Astrocyte of the cerebellum (primary cell): ENCODE results near the gene ALDH1L2.

ENCODE experiments used
- DNase-seq: peaks from one replicate; pipeline ENCODE4 v3.0.0-alpha.2; 2011; ENCODE audit warnings: low read depth
- H3K4me3 ChIP-seq: 2 replicates; pipeline ENCODE4 v1.5.1; 2011; ENCODE audit warnings: mild to moderate bottlenecking, low read depth, low read length, moderate library complexity
- in situ Hi-C: cut with HindIII; loops from 2 replicates; pipeline ENCODE4 v1.10.0; 2017; ENCODE audit warnings: low sequenced_read_pairs
- TF ChIP-seq, protein P1 (sequence below): IDR thresholded peaks from 2 replicates; pipeline ENCODE4 v1.5.1; 2012; ENCODE audit warnings: low read length, low read depth, moderate library complexity, mild to moderate bottlenecking; ENCODE audit errors: missing control alignments

ALDH1L2 gene

DNA sequence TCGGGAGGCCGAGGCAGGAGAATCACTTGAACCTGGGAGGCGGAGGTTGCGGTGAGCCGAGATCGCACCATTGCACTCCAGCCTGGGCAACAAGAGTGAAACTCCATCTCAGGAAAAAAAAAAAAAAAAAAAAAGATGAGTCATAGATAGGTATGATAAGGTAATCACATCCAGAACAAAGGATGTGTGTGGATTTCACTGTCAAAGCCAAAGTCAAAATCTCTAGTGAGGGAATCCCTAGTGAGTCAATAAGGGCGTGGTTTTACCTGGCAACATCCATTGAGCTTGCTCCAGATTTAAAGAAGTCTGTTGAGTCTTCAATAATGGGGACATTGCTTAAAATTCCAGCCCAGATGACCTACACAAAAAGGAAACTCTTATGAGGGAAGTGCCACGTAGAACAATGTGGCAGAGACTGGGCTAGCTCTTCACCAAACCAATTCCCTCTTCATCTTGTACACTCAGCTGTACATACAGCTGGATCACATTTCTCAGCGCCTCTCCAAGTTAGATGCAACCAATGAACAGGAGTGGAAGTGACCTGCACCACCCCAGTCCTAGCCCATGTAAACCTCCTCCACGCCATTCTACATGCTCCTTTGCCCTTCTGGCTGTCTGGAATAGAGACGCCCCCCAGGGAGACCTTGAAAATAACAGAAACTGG, 23.4 kb downstream of the ALDH1L2 start:
- TF ChIP-seq, protein P1, sequence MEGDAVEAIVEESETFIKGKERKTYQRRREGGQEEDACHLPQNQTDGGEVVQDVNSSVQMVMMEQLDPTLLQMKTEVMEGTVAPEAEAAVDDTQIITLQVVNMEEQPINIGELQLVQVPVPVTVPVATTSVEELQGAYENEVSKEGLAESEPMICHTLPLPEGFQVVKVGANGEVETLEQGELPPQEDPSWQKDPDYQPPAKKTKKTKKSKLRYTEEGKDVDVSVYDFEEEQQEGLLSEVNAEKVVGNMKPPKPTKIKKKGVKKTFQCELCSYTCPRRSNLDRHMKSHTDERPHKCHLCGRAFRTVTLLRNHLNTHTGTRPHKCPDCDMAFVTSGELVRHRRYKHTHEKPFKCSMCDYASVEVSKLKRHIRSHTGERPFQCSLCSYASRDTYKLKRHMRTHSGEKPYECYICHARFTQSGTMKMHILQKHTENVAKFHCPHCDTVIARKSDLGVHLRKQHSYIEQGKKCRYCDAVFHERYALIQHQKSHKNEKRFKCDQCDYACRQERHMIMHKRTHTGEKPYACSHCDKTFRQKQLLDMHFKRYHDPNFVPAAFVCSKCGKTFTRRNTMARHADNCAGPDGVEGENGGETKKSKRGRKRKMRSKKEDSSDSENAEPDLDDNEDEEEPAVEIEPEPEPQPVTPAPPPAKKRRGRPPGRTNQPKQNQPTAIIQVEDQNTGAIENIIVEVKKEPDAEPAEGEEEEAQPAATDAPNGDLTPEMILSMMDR: no peak
- DNase-seq: no peak
- H3K4me3 ChIP-seq: no peak overlapping the region
- in situ Hi-C loops: no loop called here

DNA sequence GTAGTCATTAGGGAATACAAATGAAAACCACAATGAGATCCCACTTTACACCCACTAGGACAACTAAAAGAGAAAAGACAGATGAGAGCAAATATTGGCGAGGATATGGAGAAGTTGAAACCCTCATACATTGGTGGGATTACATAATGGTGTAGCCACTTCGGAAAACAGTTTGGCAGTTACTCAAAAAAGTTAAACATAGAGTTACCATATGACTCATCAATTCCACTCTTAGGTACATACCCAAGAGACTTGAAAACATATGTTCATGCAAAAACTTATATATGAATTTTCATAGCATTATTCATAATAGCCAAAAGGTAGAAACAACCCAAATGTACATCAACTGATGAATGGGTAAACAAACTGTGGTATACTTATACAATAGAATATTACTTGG, 27.1 kb downstream of the ALDH1L2 start:
- in situ Hi-C loops: no loop called here
- no peak overlapping the region for H3K4me3 ChIP-seq
- no peak for DNase-seq
- TF ChIP-seq, protein P1: no peak

DNA sequence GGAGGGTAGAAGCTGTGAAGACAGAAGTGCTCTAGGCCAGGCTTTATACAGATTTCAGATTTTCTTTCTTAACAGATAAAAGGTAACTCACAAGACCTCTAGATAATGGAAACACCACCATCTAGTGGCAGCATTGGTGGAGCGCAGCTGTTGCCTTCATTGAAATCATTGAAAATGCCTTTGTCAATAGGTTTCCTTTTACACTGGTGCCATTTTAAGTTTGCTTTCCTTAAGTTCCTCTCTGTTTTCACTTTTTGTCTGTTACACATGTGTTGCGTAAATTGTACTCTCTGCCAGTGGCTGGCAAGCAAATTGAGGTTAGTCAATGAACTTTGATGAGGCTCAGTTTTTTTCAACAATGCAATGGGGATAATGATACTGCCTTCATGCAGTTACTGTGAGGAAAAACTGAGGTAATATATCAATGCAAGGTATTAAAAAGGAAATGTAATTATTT, 31.1 kb downstream of the ALDH1L2 start:
- TF ChIP-seq, protein P1: peak; percentile 89
- DNase-seq: peak; percentile 75
- no peak overlapping the region for H3K4me3 ChIP-seq
- in situ Hi-C loops: no loop called here

DNA sequence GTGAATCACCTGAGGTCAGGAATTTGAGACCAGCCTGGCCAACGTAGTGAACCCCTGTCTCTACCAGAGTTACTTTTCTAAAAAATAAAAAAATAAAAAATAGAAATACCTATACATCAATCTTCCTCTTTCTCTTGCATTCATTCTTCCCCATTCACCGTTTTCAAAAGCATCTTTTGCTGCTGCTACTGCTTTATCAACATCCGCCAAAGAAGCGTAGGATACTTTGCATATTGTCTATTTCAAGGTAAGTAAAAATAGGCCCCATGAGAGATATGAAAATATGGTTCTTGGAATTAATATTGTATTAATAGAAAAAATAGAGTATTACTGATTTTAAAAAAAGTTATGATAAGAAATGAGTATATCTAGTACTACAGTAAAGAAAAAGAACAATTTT, 32.3 kb downstream of the ALDH1L2 start:
- TF ChIP-seq, protein P1: no peak
- H3K4me3 ChIP-seq: no peak overlapping the region
- in situ Hi-C loops: no loop called here
- DNase-seq: no peak

DNA sequence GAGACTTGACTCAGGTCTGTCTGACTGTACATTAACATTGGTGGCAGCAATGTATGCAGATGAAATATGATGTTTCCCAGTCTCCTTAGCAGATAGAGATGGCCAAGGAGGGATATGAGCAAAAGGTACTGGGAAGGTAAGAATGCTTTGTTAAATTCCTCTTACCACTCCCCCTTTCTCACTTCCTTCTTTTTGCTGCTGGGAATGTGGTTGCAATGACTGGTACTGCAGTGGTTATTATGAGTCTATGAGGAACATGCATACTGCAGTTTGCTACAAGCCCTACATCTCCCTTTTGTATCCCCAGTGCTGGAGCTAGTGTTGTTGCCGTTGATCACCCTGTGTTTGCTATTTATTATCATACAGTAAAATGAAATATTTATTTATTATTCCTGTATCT, 35.9 kb downstream of the ALDH1L2 start:
- no peak for DNase-seq
- in situ Hi-C loops: no loop called here
- TF ChIP-seq, protein P1: no peak
- H3K4me3 ChIP-seq: no peak overlapping the region

DNA sequence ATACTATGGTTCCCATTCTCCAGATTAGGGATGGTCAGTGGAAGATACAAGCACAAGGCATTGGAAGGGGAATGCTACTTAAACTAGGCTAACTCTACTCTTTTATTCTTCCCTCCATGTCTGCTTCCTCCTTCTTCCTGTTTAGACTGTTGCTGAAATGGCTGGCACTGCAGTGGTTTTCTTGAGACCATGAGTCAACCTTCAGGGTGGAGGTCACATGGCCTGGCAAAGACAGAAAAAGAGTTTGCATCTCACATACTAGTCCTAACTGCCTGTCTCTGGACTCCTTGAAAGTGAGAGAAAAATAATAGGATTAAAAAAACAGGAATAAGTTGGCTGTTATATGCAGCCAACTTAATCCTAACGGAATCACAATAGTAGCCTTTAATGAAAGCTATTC, 37.0 kb downstream of the ALDH1L2 start:
- TF ChIP-seq, protein P1: no peak
- in situ Hi-C loops: no loop called here
- DNase-seq: no peak
- no peak overlapping the region for H3K4me3 ChIP-seq
